HG03066 (cell line): ENCODE results near the gene ASXL1.

Experiments
- ATAC-seq: cut with Tn5 transposase; IDR thresholded peaks from one replicate; pipeline ENCODE4 v1.9.1; 2021; ENCODE audit warnings: low read depth; ENCODE audit not compliant: unreplicated experiment

ASXL1 gene

GRCh38 chr20:32474967-32475811, 117.1 kb downstream of the ASXL1 start:
- no peak for ATAC-seq

- ATAC-seq = no peak
Measured at GRCh38 chr20:32476684-32477593, 118.8 kb downstream of the ASXL1 start.

- no peak for ATAC-seq
Measured at GRCh38 chr20:32477594-32478512, 119.7 kb downstream of the ASXL1 start.

GRCh38 chr20:32478576-32478975, 120.4 kb downstream of the ASXL1 start:
- no peak for ATAC-seq

GRCh38 chr20:32479012-32479411, 120.9 kb downstream of the ASXL1 start:
- ATAC-seq = no peak

- ATAC-seq = no peak
Measured at GRCh38 chr20:32479697-32480171, 121.6 kb downstream of the ASXL1 start.

- ATAC-seq = no peak
Measured at GRCh38 chr20:32480371-32481241, 122.5 kb downstream of the ASXL1 start.

GRCh38 chr20:32481311-32482142, 123.4 kb downstream of the ASXL1 start:
- ATAC-seq = no peak

GRCh38 chr20:32482143-32482441, 124.0 kb downstream of the ASXL1 start:
- ATAC-seq = no peak

- no peak for ATAC-seq
Measured at GRCh38 chr20:32482442-32483261, 124.5 kb downstream of the ASXL1 start.

- ATAC-seq = no peak
Measured at GRCh38 chr20:32483351-32484224, 125.5 kb downstream of the ASXL1 start.

GRCh38 chr20:32484225-32484957, 126.3 kb downstream of the ASXL1 start:
- ATAC-seq = no peak

- no peak for ATAC-seq
Measured at GRCh38 chr20:32484958-32485769, 127.0 kb downstream of the ASXL1 start.

- ATAC-seq = no peak
Measured at GRCh38 chr20:32485770-32486478, 127.8 kb downstream of the ASXL1 start.

GRCh38 chr20:32487381-32487780, 129.2 kb downstream of the ASXL1 start:
- ATAC-seq = no peak
